GM12878 (cell line): Measurements from ENCODE around the gene OSGEP. TPM values are rescaled to one million over a fixed set of nuclear protein-coding genes. Genes with fewer than 3 reads are reported as not detected.

Experiments
- ATAC-seq: fragments of 200-7000 bp; cut with Tn5 transposase; 3 replicates; pipeline ENCODE4 v1.9.1; 2020; ENCODE audit warnings: mild to moderate bottlenecking, moderate library complexity
- BruUV-seq: library from RNA; stranded (reverse); fragments of 400-500 nt; replicated peaks from 2 replicates; lab custom pipeline; 2021; lab: Mats Ljungman, UMichigan
- CTCF ChIA-PET: fragments of 300-600 bp; sonication (Branson Sonifier 250); formaldehyde crosslinking; extraction: SDS; loops from one replicate; lab custom pipeline; 2021; ENCODE audit warnings: inconsistent platforms; lab: Yijun Ruan, JAX
- POLR2A ChIA-PET: fragments of 350-600 bp; formaldehyde crosslinking; extraction: SDS; loops from one replicate; lab custom pipeline; 2021; ENCODE audit warnings: inconsistent platforms; lab: Charles Lee
- RAD21 ChIA-PET: fragments of 300-600 bp; sonication (Branson Sonifier 250); formaldehyde crosslinking; loops from one replicate; lab custom pipeline; 2023; ENCODE audit warnings: antibody characterized with exemption; ENCODE audit not compliant: unreplicated experiment; lab: Charles Lee
- SMC1A ChIA-PET: fragments of 300-600 bp; sonication (Branson Sonifier 250); formaldehyde crosslinking; loops from one replicate; lab custom pipeline; 2023; ENCODE audit not compliant: unreplicated experiment, uncharacterized antibody; lab: Charles Lee
- DNase-seq: peaks from one replicate; pipeline ENCODE4 v3.0.0-alpha.2; 2011; ENCODE audit warnings: low read depth, low spot score
- FAIRE-seq: peaks from 3 replicates; lab custom pipeline; 2011; peaks lifted over from hg19 to GRCh38; lab: Jason Lieb, UNC
- H2AFZ ChIP-seq: 2 replicates; pipeline ENCODE4 v1.6.0; 2011; ENCODE audit warnings: low read depth, low read length, control low read depth; ENCODE audit not compliant: control insufficient read depth
- H3K27ac ChIP-seq: 2 replicates; pipeline ENCODE4 v1.5.1; 2011; ENCODE audit warnings: control low read depth; ENCODE audit not compliant: control insufficient read depth, insufficient read depth
- H3K27me3 ChIP-seq, 2 experiments: replicated peaks in 1 of 2; 2 replicates each; pipeline versions ENCODE4 v1.6.0 to v1.6.1; 2011; ENCODE audit warnings: low read length in 1 of 2; ENCODE audit not compliant: control insufficient read depth in 2 of 2, insufficient read depth in 2 of 2
- H3K36me3 ChIP-seq, 2 experiments: 2 replicates each; pipeline ENCODE4 v1.5.1; 2011; ENCODE audit warnings: low read length in 1 of 2; ENCODE audit not compliant: control insufficient read depth in 2 of 2, insufficient read depth in 2 of 2
- H3K4me1 ChIP-seq: 2 replicates; pipeline ENCODE4 v1.6.1; 2011; ENCODE audit warnings: mild to moderate bottlenecking, low read length, moderate library complexity, mixed read lengths; ENCODE audit not compliant: control insufficient read depth, insufficient read depth
- H3K4me2 ChIP-seq: 2 replicates; pipeline ENCODE4 v1.6.0; 2011; ENCODE audit warnings: control low read depth; ENCODE audit not compliant: control insufficient read depth, insufficient read depth
- H3K4me3 ChIP-seq: fragments of 200-600 bp; sonication (generic); 2 replicates; pipeline ENCODE4 v1.5.1; 2016
- H3K79me2 ChIP-seq: 2 replicates; pipeline ENCODE4 v1.6.0; 2011; ENCODE audit warnings: low read length; ENCODE audit not compliant: control insufficient read depth, insufficient read depth
- H3K9ac ChIP-seq: 2 replicates; pipeline ENCODE4 v1.8.0; 2011; ENCODE audit warnings: low read length, control low read depth, mixed read lengths; ENCODE audit not compliant: control insufficient read depth, insufficient read depth
- H3K9me3 ChIP-seq: replicated peaks from 3 replicates; pipeline ENCODE4 v1.5.1; 2011; ENCODE audit warnings: mild to moderate bottlenecking, low read length; ENCODE audit not compliant: control insufficient read depth, insufficient read depth
- H4K20me1 ChIP-seq: 2 replicates; pipeline ENCODE4 v1.6.0; 2011; ENCODE audit not compliant: control insufficient read depth, insufficient read depth
- BRCA1 ChIP-seq: IDR thresholded peaks from 2 replicates; pipeline ENCODE4 v1.6.1; 2011; ENCODE audit warnings: low read depth, low read length, improper control_type of control experiment
- KAT2A ChIP-seq: conservative IDR thresholded peaks from 2 replicates; pipeline ENCODE4 v1.6.1; 2011; ENCODE audit warnings: low read depth, low read length; ENCODE audit not compliant: control insufficient read depth
- KLF5 ChIP-seq: fragments of 450-650 bp; IDR thresholded peaks from 2 replicates; pipeline ENCODE4 v1.6.1; 2014; ENCODE audit warnings: mild to moderate bottlenecking; ENCODE audit not compliant: partially characterized antibody
- SUZ12 ChIP-seq: fragments of 200-600 bp; sonication (generic); IDR thresholded peaks from one replicate; pipeline ENCODE4 v1.6.1; 2018; ENCODE audit warnings: antibody characterized with exemption, mild to moderate bottlenecking; ENCODE audit not compliant: unreplicated experiment
- ZNF274 ChIP-seq: IDR thresholded peaks from one replicate; pipeline ENCODE4 v1.8.0; 2011; ENCODE audit not compliant: insufficient read length, insufficient read depth
- ZZZ3 ChIP-seq: IDR thresholded peaks from 2 replicates; pipeline ENCODE4 v1.6.1; 2011; ENCODE audit warnings: low read depth; ENCODE audit not compliant: control insufficient read depth, insufficient read length
- WGBS: methylation state at CpG from one replicate; pipeline ENCODE4 v1.1.6; 2016; ENCODE audit warnings: low lambda C conversion rate; ENCODE audit not compliant: insufficient replicate concordance, insufficient coverage; ENCODE audit errors: missing lambda C conversion rate; 5-methylcytosine and 5-hydroxymethylcytosine counted together
- in situ Hi-C: fragments of 300-500 bp; cut with MboI; formaldehyde crosslinking; loops from 9 replicates; pipeline ENCODE4 v1.14.3; 2018; ENCODE audit warnings: mixed read lengths
- intact Hi-C: fragments of 100-400 bp; cut with micrococcal nuclease; formaldehyde crosslinking; loops from one replicate; pipeline ENCODE4 v1.14.2; 2022; ENCODE audit not compliant: unreplicated experiment
- polyA plus RNA-seq, 11 experiments: library from polyadenylated mRNA; depleted of rRNA in 4 of 11; unstranded in 6 of 11; stranded (reverse) in 5 of 11; fragments of >200 nt; fragmentation: Nextera tagmentation in 4 of 11; fragmentation: Illumina TruSeq in 1 of 11; extraction: Ambion mirVana in 4 of 11; extraction: Trizol in 1 of 11; gene quantifications; 1 replicate in 1 of 11; 2 replicates in 10 of 11; pipeline versions ENCODE4 v1.2.1 to v1.2.3, GENCODE V29; 2011 to 2016; ENCODE audit warnings: inconsistent platforms in 2 of 11, missing spikeins in 2 of 11, low read depth in 1 of 11
- total RNA-seq, 4 experiments: library from RNA; depleted of rRNA in 3 of 4; stranded (reverse); fragments of >200 nt in 3 of 4; fragmentation: Illumina TruSeq in 1 of 4; extraction: Trizol in 1 of 4; gene quantifications; 2 replicates each; pipeline versions ENCODE4 v1.2.1 to v1.2.3, GENCODE V29; 2013 to 2021
- TF ChIP-seq, protein P1 (sequence below): fragments of 450-650 bp; IDR thresholded peaks from 2 replicates; pipeline ENCODE4 v1.6.1; 2017; ENCODE audit warnings: mild to moderate bottlenecking
- TF ChIP-seq, protein P2 (sequence below), 3 experiments: IDR thresholded peaks in 2 of 3; conservative IDR thresholded peaks in 1 of 3; 2 replicates each; pipeline ENCODE4 v1.5.1; 2011; ENCODE audit warnings: low read depth in 3 of 3, low read length in 3 of 3, mild to moderate bottlenecking in 3 of 3, control low read depth in 2 of 3, moderate library complexity in 2 of 3, inconsistent platforms in 1 of 3, mixed read lengths in 1 of 3; ENCODE audit not compliant: control insufficient read depth in 2 of 3, insufficient read depth in 1 of 3; ENCODE audit errors: extremely low read depth in 1 of 3

OSGEP gene
- total and polyA plus RNA-seq, 10 of the 15 experiments (the other 5 are each of a cell fraction or from before 2014, with no cell fraction given), result 47.8 to 88.9 (median 52.8) TPM

DNA sequence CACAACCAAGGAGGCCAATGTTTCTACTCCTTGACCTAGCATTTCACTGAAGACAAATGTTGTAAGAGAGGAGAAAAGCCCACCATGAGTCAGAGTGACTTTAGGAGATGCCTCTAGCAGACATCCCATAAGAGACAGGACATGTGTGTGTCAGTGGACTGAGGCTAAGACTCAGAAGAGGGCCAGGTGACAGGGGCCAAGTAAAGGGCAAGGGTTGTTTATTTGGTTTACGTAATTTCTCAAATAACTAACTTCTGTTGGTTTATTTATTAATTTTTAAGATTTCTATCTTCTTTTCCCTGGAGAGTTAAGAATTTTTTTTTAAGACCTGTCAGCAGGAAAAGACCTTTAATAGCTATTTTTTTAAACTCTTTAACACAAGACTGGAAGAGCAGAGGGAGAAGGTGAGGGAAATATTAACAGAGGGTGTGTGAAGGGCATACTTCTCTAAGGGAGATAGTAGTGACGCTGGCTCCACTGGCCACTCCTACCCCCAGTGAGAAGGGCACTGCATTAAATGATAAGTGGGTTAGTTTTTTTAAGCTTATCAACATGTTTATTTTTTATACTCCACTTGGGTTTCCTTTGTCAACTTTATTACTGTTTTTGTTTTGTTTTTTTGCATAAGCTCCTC, 18.0 kb upstream of the OSGEP start:
- in situ Hi-C loops (no loop called here), intact Hi-C loops (no loop called here)
- FAIRE-seq (no peak), DNase-seq (no peak), ATAC-seq (no peak)
- H2AFZ ChIP-seq, result no peak overlapping the region
- no peak overlapping the region for H3K27ac ChIP-seq
- H3K79me2 ChIP-seq, result peaks cover 31% of the 10 kb centered on the region
- H3K9ac ChIP-seq, result no peak overlapping the region
- RAD21 ChIA-PET, result interaction anchor here (0.6 to 1.5 kb wide), 2 partner anchors 15 to 217 kb away, joined by 3 read pairs; no protein-coding TSS in a partner anchor
- no TSS peak for BruUV-seq
- peaks cover 7% of the 10 kb centered on the region; the same call in 1 of the 2 replicates for H3K4me1 ChIP-seq
- TF ChIP-seq, protein P1, sequence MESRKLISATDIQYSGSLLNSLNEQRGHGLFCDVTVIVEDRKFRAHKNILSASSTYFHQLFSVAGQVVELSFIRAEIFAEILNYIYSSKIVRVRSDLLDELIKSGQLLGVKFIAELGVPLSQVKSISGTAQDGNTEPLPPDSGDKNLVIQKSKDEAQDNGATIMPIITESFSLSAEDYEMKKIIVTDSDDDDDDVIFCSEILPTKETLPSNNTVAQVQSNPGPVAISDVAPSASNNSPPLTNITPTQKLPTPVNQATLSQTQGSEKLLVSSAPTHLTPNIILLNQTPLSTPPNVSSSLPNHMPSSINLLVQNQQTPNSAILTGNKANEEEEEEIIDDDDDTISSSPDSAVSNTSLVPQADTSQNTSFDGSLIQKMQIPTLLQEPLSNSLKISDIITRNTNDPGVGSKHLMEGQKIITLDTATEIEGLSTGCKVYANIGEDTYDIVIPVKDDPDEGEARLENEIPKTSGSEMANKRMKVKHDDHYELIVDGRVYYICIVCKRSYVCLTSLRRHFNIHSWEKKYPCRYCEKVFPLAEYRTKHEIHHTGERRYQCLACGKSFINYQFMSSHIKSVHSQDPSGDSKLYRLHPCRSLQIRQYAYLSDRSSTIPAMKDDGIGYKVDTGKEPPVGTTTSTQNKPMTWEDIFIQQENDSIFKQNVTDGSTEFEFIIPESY, result no peak
- no peak for TF ChIP-seq KLF5
- no peak for TF ChIP-seq ZNF274
- no peak for TF ChIP-seq SUZ12
- no peak for TF ChIP-seq KAT2A
- TF ChIP-seq, protein P2, sequence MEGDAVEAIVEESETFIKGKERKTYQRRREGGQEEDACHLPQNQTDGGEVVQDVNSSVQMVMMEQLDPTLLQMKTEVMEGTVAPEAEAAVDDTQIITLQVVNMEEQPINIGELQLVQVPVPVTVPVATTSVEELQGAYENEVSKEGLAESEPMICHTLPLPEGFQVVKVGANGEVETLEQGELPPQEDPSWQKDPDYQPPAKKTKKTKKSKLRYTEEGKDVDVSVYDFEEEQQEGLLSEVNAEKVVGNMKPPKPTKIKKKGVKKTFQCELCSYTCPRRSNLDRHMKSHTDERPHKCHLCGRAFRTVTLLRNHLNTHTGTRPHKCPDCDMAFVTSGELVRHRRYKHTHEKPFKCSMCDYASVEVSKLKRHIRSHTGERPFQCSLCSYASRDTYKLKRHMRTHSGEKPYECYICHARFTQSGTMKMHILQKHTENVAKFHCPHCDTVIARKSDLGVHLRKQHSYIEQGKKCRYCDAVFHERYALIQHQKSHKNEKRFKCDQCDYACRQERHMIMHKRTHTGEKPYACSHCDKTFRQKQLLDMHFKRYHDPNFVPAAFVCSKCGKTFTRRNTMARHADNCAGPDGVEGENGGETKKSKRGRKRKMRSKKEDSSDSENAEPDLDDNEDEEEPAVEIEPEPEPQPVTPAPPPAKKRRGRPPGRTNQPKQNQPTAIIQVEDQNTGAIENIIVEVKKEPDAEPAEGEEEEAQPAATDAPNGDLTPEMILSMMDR (IDR thresholded peaks at IDR 0.05 in 2 of 3, conservative IDR thresholded peaks at IDR 0.05 in 1 of 3; ENCODE audit: control insufficient read depth in 2 of 3, extremely low read depth in 1 of 3, insufficient read depth in 1 of 3, low read depth in 3 of 3, low read length in 3 of 3), result no peak
- TF ChIP-seq ZZZ3, result no peak
- TF ChIP-seq BRCA1, result no peak
- SMC1A ChIA-PET, result interaction anchor here (1.0 to 4.7 kb wide), 5 partner anchors 9 to 57 kb away, joined by 3 to 36 read pairs (median 6); partner anchors contain the start of gene APEX1
- POLR2A ChIA-PET, result interaction anchor here (1.3 kb wide), 1 partner anchor 11 kb away, joined by 4 read pairs; the partner anchor contains the start of gene PIP4P1
- H3K4me3 ChIP-seq, result no peak overlapping the region
- no peaks in the 10 kb centered on the region for H3K27me3 ChIP-seq
- H3K4me2 ChIP-seq, result no peak overlapping the region
- H3K36me3 ChIP-seq, result peaks cover 15 to 40% of the 10 kb centered on the region in 2 experiments
- no peaks in the 10 kb centered on the region for H3K9me3 ChIP-seq
- 98% methylated on average over 2 of the region's 2 CpGs for WGBS
- CTCF ChIA-PET, result interaction anchor here (0.8 to 1.2 kb wide), 7 partner anchors 11 to 215 kb away, joined by 3 to 6 read pairs (median 3); partner anchors contain the start of gene PIP4P1
- no peaks in the 10 kb centered on the region for H4K20me1 ChIP-seq
